GM04503 (cell line): Measurements from ENCODE around the gene NTM.

Source experiments
- DNase-seq: peaks from one replicate; pipeline ENCODE4 v3.0.0-alpha.2; 2012; ENCODE audit warnings: low read depth

Gene NTM

DNA sequence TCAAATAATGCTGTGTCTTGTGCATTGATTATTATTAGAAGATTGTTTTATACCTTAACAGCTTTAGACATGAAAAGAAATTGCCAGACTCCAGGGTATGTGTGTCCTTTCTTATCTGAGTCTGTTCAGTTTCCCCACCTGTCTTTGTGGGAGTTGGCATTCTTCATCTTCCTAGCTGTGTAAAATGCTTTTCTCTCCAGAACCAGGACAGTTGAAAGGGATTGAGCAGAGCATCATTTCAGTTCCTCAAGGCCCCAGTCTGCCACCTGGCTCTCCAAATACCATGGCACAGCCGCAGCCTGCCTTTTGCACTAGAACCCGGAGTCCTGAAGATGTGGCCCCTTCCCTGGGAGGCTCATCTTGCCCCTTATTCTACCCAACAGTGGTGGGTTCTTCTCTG lies 851.9 kb downstream of the NTM start:
- no peak for DNase-seq

DNA sequence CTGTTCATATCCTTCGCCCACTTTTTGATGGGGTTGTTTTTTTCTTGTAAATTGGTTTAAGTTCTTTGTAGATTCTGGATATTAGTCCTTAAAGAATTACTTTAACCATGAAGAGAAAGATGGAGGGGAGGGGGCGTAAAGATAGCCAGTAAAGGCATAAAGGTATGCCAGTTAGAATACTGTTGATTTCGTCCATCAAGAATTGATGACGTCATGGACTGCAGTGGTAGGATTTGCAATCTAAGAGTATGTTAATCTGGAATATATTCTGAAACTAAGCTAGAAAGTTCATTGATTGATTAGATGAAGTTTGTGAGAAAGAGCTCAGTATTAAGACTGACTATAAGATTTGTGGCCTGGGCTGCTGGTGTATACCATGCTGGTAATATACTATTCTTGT lies 856.1 kb downstream of the NTM start:
- DNase-seq: no peak

- DNase-seq: no peak
Observed at GRCh38 chr11:132228746-132229325, 858.4 kb downstream of the NTM start.

- DNase-seq: no peak
Observed at GRCh38 chr11:132231656-132232347, 861.4 kb downstream of the NTM start.

DNA sequence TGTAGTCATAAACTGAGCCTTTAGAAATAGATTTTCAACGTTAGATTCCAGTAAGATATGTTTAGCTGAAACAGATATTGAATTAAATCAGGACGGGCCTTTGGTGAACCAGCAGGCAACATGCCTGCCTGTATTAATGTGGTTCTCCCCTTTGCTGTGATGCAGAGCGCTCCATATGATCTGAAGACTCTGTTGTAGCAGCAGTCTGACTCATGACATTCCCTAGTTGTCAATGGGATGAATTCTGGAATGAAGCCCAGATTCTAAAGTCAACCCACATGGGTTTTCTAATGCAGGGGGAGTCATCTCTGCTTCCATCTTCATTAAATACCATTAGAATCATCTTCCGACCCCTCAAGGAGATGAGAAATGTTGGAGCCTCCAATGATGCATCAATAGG lies 864.5 kb downstream of the NTM start:
- DNase-seq: peak; percentile 64

- no peak for DNase-seq
Observed at GRCh38 chr11:132237781-132238180, 867.4 kb downstream of the NTM start.

DNA sequence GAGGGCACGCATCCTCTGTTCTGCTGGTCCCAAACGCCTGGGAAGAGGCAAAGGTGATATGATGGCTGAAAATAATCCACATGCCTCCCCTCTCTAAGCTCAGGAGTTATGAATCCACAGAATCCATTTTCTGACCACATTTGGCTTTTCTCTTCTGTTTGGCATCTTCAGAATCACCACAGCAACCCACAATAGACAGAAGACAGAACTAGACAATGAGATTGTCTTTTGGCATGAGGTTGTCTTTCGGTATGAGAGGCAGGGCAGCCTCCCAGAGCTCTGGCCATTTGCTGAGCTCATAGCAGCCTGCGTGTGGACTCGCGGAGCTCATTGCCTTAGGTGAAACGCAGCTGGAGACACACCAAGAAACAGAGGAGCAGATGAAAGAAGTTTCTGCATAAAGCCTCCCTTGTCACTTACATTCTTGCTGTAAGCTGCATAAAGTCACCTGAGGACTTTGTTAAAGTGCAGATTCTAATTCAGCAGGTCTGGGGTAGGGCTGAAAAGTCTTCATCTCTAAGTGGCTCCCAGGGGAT lies 868.0 kb downstream of the NTM start:
- DNase-seq: peak; percentile 32

- no peak for DNase-seq
Observed at GRCh38 chr11:132240374-132240773, 870.0 kb downstream of the NTM start.

DNA sequence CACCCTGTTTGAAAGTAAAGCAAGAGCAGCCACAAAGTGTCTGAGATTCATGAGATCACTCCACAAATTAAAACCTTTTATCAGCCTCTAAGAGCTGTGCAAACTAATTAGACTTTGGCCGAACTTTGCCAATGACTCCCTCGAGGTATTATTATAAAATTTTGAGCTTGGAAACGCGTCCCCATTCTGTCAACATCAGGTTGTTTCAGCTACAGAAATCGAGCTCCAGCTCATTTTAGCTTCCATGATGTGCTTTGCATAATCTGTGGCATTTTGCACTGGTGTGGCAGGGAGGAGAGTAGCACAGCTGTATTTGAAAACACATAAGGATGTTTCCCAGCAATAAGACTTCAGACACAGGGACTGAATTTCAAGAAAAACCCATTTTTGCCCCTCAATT lies 872.2 kb downstream of the NTM start:
- no peak for DNase-seq

GRCh38 chr11:132244846-132245245 lies 874.4 kb downstream of the NTM start:
- no peak for DNase-seq

GRCh38 chr11:132245403-132246385 lies 875.3 kb downstream of the NTM start:
- no peak for DNase-seq

- no peak for DNase-seq
Observed at GRCh38 chr11:132248580-132248979, 878.2 kb downstream of the NTM start.

DNA sequence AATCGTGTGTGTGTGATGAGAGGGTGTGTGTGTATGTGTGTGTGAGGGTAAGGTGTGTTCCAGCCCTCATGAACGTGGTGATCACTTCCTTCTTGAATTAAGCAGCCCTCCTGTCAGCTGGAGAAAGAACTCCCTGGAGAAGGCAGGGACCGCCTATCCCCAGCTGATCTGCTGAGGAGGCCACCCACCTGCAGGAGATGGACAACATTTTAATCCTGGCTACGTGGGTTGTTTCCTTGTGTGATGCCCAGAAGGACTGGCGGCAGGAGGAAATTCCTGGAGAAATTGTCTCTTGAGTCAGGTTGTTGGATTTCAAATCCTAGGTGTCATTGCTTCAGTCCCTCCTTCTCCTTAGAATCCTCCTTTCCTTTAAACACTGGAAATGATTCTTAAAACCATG lies 878.8 kb downstream of the NTM start:
- no peak for DNase-seq

- no peak for DNase-seq
Observed at GRCh38 chr11:132251061-132251460, 880.6 kb downstream of the NTM start.

DNA sequence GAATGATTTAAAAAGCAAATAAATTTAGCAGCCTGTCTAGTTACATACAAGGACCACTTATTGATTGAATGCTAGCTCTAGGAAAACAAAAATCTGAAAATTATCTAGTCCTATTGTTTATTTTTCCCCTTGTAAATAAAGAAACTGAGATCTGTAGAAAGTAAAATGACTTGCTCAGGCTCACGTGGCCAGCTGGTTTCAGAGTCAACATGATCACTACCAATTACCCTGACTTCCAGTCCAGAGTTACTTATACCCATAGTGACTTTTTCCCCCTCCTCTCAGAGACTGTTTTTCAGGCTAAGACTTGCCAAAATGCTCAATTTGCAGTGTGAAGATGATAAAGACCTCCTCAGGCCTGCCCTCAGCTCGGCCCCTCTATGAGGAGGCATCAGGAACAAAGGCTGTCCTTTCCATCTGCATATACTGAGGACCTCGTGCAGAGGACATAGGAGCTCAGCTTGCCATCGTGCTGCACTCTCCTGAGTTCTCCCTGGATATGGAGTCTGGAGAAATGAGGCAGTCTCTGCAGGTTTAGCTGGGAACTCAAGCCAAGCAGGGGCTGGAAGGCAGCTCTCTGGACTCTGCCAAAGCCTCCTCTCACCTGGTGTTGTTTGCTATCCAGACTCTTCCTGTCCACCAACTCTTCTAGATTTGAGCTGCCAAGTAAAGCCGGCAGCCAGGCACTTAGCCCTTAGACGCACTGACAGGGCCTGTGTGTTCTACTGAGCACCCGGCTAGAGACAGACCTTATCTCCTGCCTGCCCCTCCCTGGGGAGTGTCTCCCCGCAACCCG lies 883.3 kb downstream of the NTM start:
- DNase-seq: no peak

GRCh38 chr11:132254906-132255305 lies 884.5 kb downstream of the NTM start:
- no peak for DNase-seq

DNA sequence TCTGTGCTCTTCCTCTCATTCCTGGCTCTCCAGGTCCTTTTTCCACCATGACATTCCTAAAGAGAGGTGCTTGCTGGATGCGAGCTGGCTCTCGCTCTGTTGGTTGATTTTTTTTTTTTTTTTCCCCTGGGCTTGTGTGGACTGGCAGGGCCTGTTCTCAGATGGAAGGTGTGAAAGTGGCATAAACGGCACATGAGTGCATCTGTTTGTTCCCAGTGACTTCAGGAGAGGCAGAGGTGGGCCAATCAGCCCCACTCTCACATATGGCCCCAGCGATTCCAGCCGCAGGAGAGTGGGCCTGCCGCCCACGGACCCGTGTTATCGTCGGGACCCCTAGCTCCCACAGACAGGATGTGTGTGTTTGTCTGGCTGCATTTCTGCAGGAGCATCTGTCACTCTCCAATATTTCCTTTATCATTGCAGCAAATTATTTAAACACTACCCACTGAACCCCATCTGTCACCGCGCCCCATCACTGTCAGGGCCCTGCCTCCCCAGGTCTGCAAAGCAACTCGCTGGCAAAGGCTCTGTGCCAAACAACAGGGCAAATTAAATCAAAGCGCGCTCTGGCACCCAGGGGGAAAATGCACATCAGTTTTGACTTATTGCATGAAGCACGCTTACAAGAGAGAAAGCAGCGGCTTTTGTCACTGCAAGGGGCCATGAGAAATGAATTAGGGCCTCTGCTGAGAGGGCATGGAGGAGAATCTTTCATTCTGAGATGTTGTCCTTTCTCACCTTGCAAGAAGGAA lies 886.3 kb downstream of the NTM start:
- no peak for DNase-seq

DNA sequence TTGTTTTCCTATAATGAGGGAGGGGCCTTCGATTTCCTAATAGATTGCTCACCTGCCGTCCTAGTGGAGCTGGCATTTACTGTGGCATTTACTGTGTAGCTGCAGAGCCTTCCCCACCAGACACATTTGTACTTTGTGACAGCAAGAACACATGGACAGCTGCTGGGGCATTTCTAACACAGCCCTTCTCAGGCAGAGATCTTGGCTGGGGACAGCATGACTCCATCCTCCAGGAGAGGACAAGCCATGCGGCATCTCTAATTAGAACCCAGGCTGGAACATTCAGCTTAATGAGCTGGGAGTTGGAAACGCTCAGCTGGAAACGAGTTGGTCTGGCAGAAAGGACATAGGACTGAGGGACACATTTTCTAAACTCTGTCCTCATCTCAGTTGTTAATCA lies 887.5 kb downstream of the NTM start:
- DNase-seq: no peak

DNA sequence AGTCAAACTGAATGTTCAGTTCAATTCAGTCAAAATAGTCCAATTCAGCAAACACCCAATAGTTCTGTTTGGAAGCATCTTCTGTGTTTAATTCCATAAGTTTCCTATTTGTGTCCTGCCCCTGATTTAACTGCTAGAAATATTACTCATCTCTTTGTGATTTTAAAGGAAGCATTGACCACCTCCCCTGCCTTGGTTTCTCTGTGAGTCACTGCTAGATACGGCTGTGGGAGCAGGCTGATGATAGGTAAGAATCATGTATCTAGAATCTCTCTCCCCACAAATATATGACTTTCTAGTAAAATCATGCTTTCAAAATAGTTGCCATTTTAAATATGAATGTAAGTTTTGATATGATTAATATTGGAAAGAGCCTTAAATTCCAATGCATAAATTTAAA lies 888.5 kb downstream of the NTM start:
- DNase-seq: no peak

- DNase-seq: no peak
Observed at GRCh38 chr11:132260636-132261035, 890.2 kb downstream of the NTM start.

- no peak for DNase-seq
Observed at GRCh38 chr11:132263241-132263640, 892.8 kb downstream of the NTM start.
